ENCODE measurements around the gene FANCG. TPM values are rescaled to one million over a fixed set of nuclear protein-coding genes. Genes with fewer than 3 reads are reported as not detected.

The FANCG gene
- total RNA-seq, 1 experiment from 2014 or later: 108 TPM

- peak; percentile 79; the same call in 1 of the 2 replicates for TF ChIP-seq ARID4B (CRISPR knock-in tag; IDR thresholded peaks at IDR 0.05; ENCODE audit: borderline replicate concordance)
- no peak for TF ChIP-seq ZSCAN18 (CRISPR knock-in tag; IDR thresholded peaks at IDR 0.05)
- TF ChIP-seq SP1 (CRISPR knock-in tag; conservative IDR thresholded peaks at IDR 0.05): peak; percentile 16; the same call in 1 of the 2 replicates
- TF ChIP-seq TP53 (CRISPR knock-in tag; IDR thresholded peaks at IDR 0.05): peak; percentile 77; the same call in 1 of the 2 replicates
- TF ChIP-seq KAT7 (CRISPR knock-in tag; IDR thresholded peaks at IDR 0.05; ENCODE audit: borderline replicate concordance): peak; percentile 71; the same call in 1 of the 2 replicates
Observed at GRCh38 chr9:35071814-35072460, 7.8 kb downstream of the FANCG start (continued).

GRCh38 chr9:35070823-35071813, 8.6 kb downstream of the FANCG start:
- Mint-ChIP-seq H3K27ac (peak overlapping the region; percentile 96), H3K9me3 (no peaks in the 10 kb centered on the region), H3K4me1 (peaks cover 24% of the 10 kb centered on the region), H3K27me3 (ENCODE audit: low read depth) (no peaks in the 10 kb centered on the region), H3K4me3 (peak overlapping the region; percentile 93), H3K36me3 (peaks cover 69% of the 10 kb centered on the region)
- no peak for ATAC-seq
- ChIA-PET POLR2A (interaction anchor here (0.6 to 2.6 kb wide), 12 partner anchors 9 to 532 kb away, joined by 3 to 15 read pairs (median 8); partner anchors contain the start of genes DNAJB5, FANCG, PIGO and STOML2), CTCF (interaction anchor here (0.6 to 3.0 kb wide), 21 partner anchors 9 to 626 kb away, joined by 3 to 26 read pairs (median 6); partner anchors contain the start of genes ATOSB, DNAJB5, FANCG and PIGO)
- TF ChIP-seq TCF7 (CRISPR knock-in tag; IDR thresholded peaks at IDR 0.05; ENCODE audit: low read depth) (no peak), TP53 (CRISPR knock-in tag; IDR thresholded peaks at IDR 0.05) (no peak), HMGXB4 (CRISPR knock-in tag; IDR thresholded peaks at IDR 0.05) (no peak), MYBL2 (CRISPR knock-in tag; IDR thresholded peaks at IDR 0.05) (no peak), RORB (CRISPR knock-in tag; IDR thresholded peaks at IDR 0.05) (no peak), SOX15 (CRISPR knock-in tag; IDR thresholded peaks at IDR 0.05) (no peak), KAT7 (CRISPR knock-in tag; IDR thresholded peaks at IDR 0.05; ENCODE audit: borderline replicate concordance) (no peak), ERG (CRISPR knock-in tag; IDR thresholded peaks at IDR 0.05) (no peak), JAZF1 (CRISPR knock-in tag; IDR thresholded peaks at IDR 0.05) (no peak)
- DNase-seq (ENCODE audit: low spot score): no peak

Data from WTC11 (cell line).